Measurements from ENCODE around the gene ZNF417. TPM values are rescaled to one million over a fixed set of nuclear protein-coding genes. Genes with fewer than 3 reads are reported as not detected.

ZNF417 gene
- total and polyA plus RNA-seq, 2 of the 8 experiments (the other 6 are each of a cell fraction or from before 2014, with no cell fraction given), result 5.4 to 19.2 TPM

GRCh38 chr19:57949702-57950101 lies 33.3 kb upstream of the ZNF417 start:
- Histone ChIP-seq H3K4me2 (ENCODE audit: insufficient read depth in 1 of 2, low read depth in 2 of 2, low read length in 2 of 2) (no peak overlapping the region), H2BK15ac (ENCODE audit: low read length) (no peak overlapping the region), H3K4me1 (replicated peaks in 1 of 4; ENCODE audit: control insufficient read depth in 3 of 4, insufficient read depth in 4 of 4, low read length in 3 of 4) (peaks cover 0 to 9% (median 2%) of the 10 kb centered on the region in 4 experiments; a peak in 5 of 7 replicates), H3K79me2 (ENCODE audit: control insufficient read depth in 1 of 2, insufficient read depth in 2 of 2, low read length in 2 of 2) (peaks cover 18 to 27% of the 10 kb centered on the region in 2 experiments), H4K5ac (ENCODE audit: insufficient read length, low read depth, low read length) (no peak overlapping the region), H3K9me3 (ENCODE audit: insufficient read depth in 2 of 2, low read depth in 1 of 2, low read length in 1 of 2) (peaks cover 38 to 48% of the 10 kb centered on the region in 2 experiments), H3K23me2 (ENCODE audit: low read depth, low read length) (peaks cover 5% of the 10 kb centered on the region; the same call in 1 of the 2 replicates), H3K79me1 (ENCODE audit: low read depth, low read length) (peaks cover 19% of the 10 kb centered on the region), H3K36me3 (ENCODE audit: control insufficient read depth in 2 of 4, insufficient read depth in 4 of 4, low read length in 3 of 4) (no peaks in the 10 kb centered on the region), H3K14ac (ENCODE audit: insufficient read length) (no peak overlapping the region), H2AFZ (ENCODE audit: low read length) (no peak overlapping the region), H4K20me1 (replicated peaks in 1 of 2; ENCODE audit: control insufficient read depth in 1 of 2, insufficient read depth in 2 of 2, low read length in 2 of 2) (peaks cover 0 to 7% of the 10 kb centered on the region in 2 experiments), H2BK5ac (ENCODE audit: low read depth, low read length) (no peak overlapping the region), H2BK20ac (ENCODE audit: low read length) (no peak overlapping the region), H3K9ac (replicated peaks in 1 of 4; ENCODE audit: extremely low read depth in 1 of 4, low read depth in 3 of 4, low read length in 3 of 4) (no peak overlapping the region), H4K8ac (ENCODE audit: extremely low read depth, insufficient read depth, low read length) (peak overlapping the region; percentile 83; the same call in 1 of the 2 replicates), H2BK12ac (ENCODE audit: low read depth, low read length) (no peak overlapping the region), H3K23ac (ENCODE audit: insufficient read length) (no peak overlapping the region), H3K4ac (replicated peaks; ENCODE audit: insufficient read length, low read depth, low read length) (no peak overlapping the region), H4K91ac (replicated peaks; ENCODE audit: insufficient read length, low read length) (no peak overlapping the region), H2AK5ac (ENCODE audit: low read depth, low read length) (no peak overlapping the region), H2BK120ac (replicated peaks; ENCODE audit: low read depth, low read length) (no peak overlapping the region), H3K27ac (ENCODE audit: low read depth, low read length) (no peak overlapping the region), H3K56ac (replicated peaks; ENCODE audit: insufficient read length, low read depth, low read length) (no peak overlapping the region), H3K4me3 (ENCODE audit: extremely low read depth in 1 of 4, insufficient read depth in 2 of 4, low read depth in 3 of 4, low read length in 4 of 4) (no peak overlapping the region), H3K18ac (ENCODE audit: extremely low read depth, low read length) (no peak overlapping the region), H3K27me3 (replicated peaks in 1 of 4; ENCODE audit: control insufficient read depth in 3 of 4, extremely low read depth in 1 of 4, insufficient read depth in 3 of 4, low read length in 3 of 4) (no peaks in the 10 kb centered on the region)
- TF ChIP-seq SIRT6 (IDR thresholded peaks at IDR 0.05; ENCODE audit: low read length) (no peak), KDM1A (IDR thresholded peaks at IDR 0.05; ENCODE audit: borderline replicate concordance, low read length) (no peak), RNF2 (IDR thresholded peaks at IDR 0.05; ENCODE audit: borderline replicate concordance, low read depth, low read length, missing control alignments, poor library complexity, severe bottlenecking) (no peak), POLR2A (IDR thresholded peaks at IDR 0.05; ENCODE audit: control extremely low read depth in 1 of 2, low read depth in 2 of 2, low read length in 2 of 2) (no peak)
- CTCF ChIA-PET (ENCODE audit: partially characterized antibody), result interaction anchor here (1.0 to 1.8 kb wide), 3 partner anchors 18 to 109 kb away, joined by 3 to 4 read pairs (median 4); partner anchors contain the start of gene ZNF135
- FAIRE-seq (no peak), DNase-seq (ENCODE audit: low read depth in 1 of 2, low spot score in 2 of 2) (no peak)
- 90% methylated on average over 11 of the region's 12 CpGs; no CpG with 5 or more reads in 1 of the 2 experiments for WGBS, 2 experiments (ENCODE audit: extremely low coverage in 1 of 2, insufficient coverage in 1 of 2, insufficient read length in 1 of 2, insufficient replicate concordance in 2 of 2, low coverage in 1 of 2, low lambda C conversion rate in 2 of 2, missing lambda C conversion rate in 1 of 2)
- POLR2A ChIA-PET (ENCODE audit: partially characterized antibody), result interaction anchor here (0.6 to 2.3 kb wide), 7 partner anchors 14 to 516 kb away, joined by 3 to 8 read pairs (median 5); partner anchors contain the start of genes ZNF417, ZNF418 and ZNF606
